H1 (cell line): ENCODE data around the gene IPO11. TPM values are rescaled to one million over a fixed set of nuclear protein-coding genes. Genes with fewer than 3 reads are reported as not detected.

ENCODE experiments used
- CTCF ChIA-PET: fragments of 300-600 bp; sonication (Branson Sonifier 250); formaldehyde crosslinking; loops from one replicate; lab custom pipeline; 2021; ENCODE audit not compliant: partially characterized antibody; lab: Charles Lee
- POLR2A ChIA-PET: fragments of 300-600 bp; sonication (Branson Sonifier 250); formaldehyde crosslinking; loops from one replicate; lab custom pipeline; 2021; ENCODE audit warnings: inconsistent platforms; ENCODE audit not compliant: partially characterized antibody; lab: Charles Lee
- DNase-seq, 2 experiments: peaks; one replicate each; pipeline versions ENCODE4 v3.0.0 to v3.0.0-alpha.2; 2010 to 2022; ENCODE audit warnings: low spot score in 2 of 2, low read depth in 1 of 2, mixed read lengths in 1 of 2
- FAIRE-seq: peaks from 2 replicates; lab custom pipeline; 2011; peaks lifted over from hg19 to GRCh38; lab: Jason Lieb, UNC
- H2AFZ ChIP-seq: 2 replicates; pipeline ENCODE4 v1.8.1; 2012; ENCODE audit warnings: low read length, inconsistent platforms
- H2AK5ac ChIP-seq: 2 replicates; pipeline ENCODE4 v1.6.1; 2013; ENCODE audit warnings: low read depth, low read length
- H2BK120ac ChIP-seq: replicated peaks from 2 replicates; pipeline ENCODE3; 2013; ENCODE audit warnings: low read depth, low read length, inconsistent platforms
- H2BK12ac ChIP-seq: 2 replicates; pipeline ENCODE4 v1.6.1; 2013; ENCODE audit warnings: low read depth, low read length
- H2BK15ac ChIP-seq: 2 replicates; pipeline ENCODE4 v1.6.1; 2013; ENCODE audit warnings: low read length
- H2BK20ac ChIP-seq: 2 replicates; pipeline ENCODE4 v1.6.1; 2013; ENCODE audit warnings: low read length
- H2BK5ac ChIP-seq: 2 replicates; pipeline ENCODE4 v1.6.1; 2013; ENCODE audit warnings: low read depth, low read length
- H3K14ac ChIP-seq: 2 replicates; pipeline ENCODE4 v1.6.1; 2013; ENCODE audit warnings: inconsistent platforms; ENCODE audit not compliant: insufficient read length
- H3K18ac ChIP-seq: 2 replicates; pipeline ENCODE4 v1.6.1; 2013; ENCODE audit warnings: low read length; ENCODE audit errors: extremely low read depth
- H3K23ac ChIP-seq: 2 replicates; pipeline ENCODE4 v1.6.1; 2013; ENCODE audit warnings: inconsistent platforms; ENCODE audit not compliant: insufficient read length
- H3K23me2 ChIP-seq: 2 replicates; pipeline ENCODE4 v1.6.1; 2013; ENCODE audit warnings: low read depth, low read length
- H3K27ac ChIP-seq: 2 replicates; pipeline ENCODE4 v1.6.1; 2011; ENCODE audit warnings: low read depth, low read length, inconsistent platforms
- H3K27me3 ChIP-seq, 4 experiments: replicated peaks in 1 of 4; 1 replicate in 1 of 4; 2 replicates in 3 of 4; pipeline versions ENCODE4 v1.6.1 to v1.8.1; 2011 to 2013; ENCODE audit warnings: low read length in 3 of 4, mild to moderate bottlenecking in 3 of 4, inconsistent platforms in 2 of 4, mixed read lengths in 2 of 4, moderate library complexity in 1 of 4; ENCODE audit not compliant: control insufficient read depth in 3 of 4, insufficient read depth in 3 of 4; ENCODE audit errors: extremely low read depth in 1 of 4
- H3K36me3 ChIP-seq, 4 experiments: 2 replicates each; pipeline versions ENCODE4 v1.6.1 to v1.8.1; 2011 to 2013; ENCODE audit warnings: mild to moderate bottlenecking in 4 of 4, low read length in 3 of 4, moderate library complexity in 2 of 4, control low read depth in 1 of 4, inconsistent platforms in 1 of 4; ENCODE audit not compliant: insufficient read depth in 4 of 4, control insufficient read depth in 2 of 4
- H3K4ac ChIP-seq: replicated peaks from 2 replicates; pipeline ENCODE3; 2013; ENCODE audit warnings: low read length, low read depth, mixed read lengths, inconsistent platforms; ENCODE audit not compliant: insufficient read length
- H3K4me1 ChIP-seq, 4 experiments: replicated peaks in 1 of 4; 1 replicate in 1 of 4; 2 replicates in 3 of 4; pipeline versions ENCODE4 v1.6.1 to v1.8.1; 2011 to 2013; ENCODE audit warnings: low read length in 3 of 4, inconsistent platforms in 2 of 4, mixed read lengths in 1 of 4; ENCODE audit not compliant: insufficient read depth in 4 of 4, control insufficient read depth in 3 of 4
- H3K4me2 ChIP-seq, 2 experiments: 2 replicates each; pipeline versions ENCODE4 v1.6.1 to v1.8.1; 2011 to 2013; ENCODE audit warnings: low read depth in 2 of 2, low read length in 2 of 2, control low read depth in 1 of 2, inconsistent platforms in 1 of 2, mild to moderate bottlenecking in 1 of 2; ENCODE audit not compliant: insufficient read depth in 1 of 2
- H3K4me3 ChIP-seq, 4 experiments: fragments of 200-600, 300-600 bp in 1 of 4; sonication (generic), shearing (Covaris generic), sonication (Bioruptor Twin) in 1 of 4; 2 replicates each; pipeline versions ENCODE4 v1.5.1 to v1.8.1; 2011 to 2016; ENCODE audit warnings: low read length in 4 of 4, low read depth in 3 of 4, control low read depth in 2 of 4, inconsistent platforms in 2 of 4, mild to moderate bottlenecking in 2 of 4, mixed read lengths in 1 of 4, moderate library complexity in 1 of 4; ENCODE audit not compliant: insufficient read depth in 2 of 4; ENCODE audit errors: extremely low read depth in 1 of 4
- H3K56ac ChIP-seq: replicated peaks from 2 replicates; pipeline ENCODE3; 2013; ENCODE audit warnings: low read depth, mild to moderate bottlenecking, mixed read lengths, low read length, inconsistent platforms; ENCODE audit not compliant: insufficient read length
- H3K79me1 ChIP-seq: 2 replicates; pipeline ENCODE4 v1.6.1; 2013; ENCODE audit warnings: low read depth, low read length, control low read depth
- H3K79me2 ChIP-seq, 2 experiments: 2 replicates each; pipeline versions ENCODE4 v1.6.1 to v1.8.1; 2012 to 2013; ENCODE audit warnings: low read length in 2 of 2, mild to moderate bottlenecking in 2 of 2, inconsistent platforms in 1 of 2; ENCODE audit not compliant: insufficient read depth in 2 of 2, control insufficient read depth in 1 of 2
- H3K9ac ChIP-seq, 4 experiments: replicated peaks in 1 of 4; 1 replicate in 1 of 4; 2 replicates in 3 of 4; pipeline versions ENCODE4 v1.6.1 to v1.8.1; 2011 to 2013; ENCODE audit warnings: low read depth in 3 of 4, low read length in 3 of 4, control low read depth in 2 of 4, mild to moderate bottlenecking in 2 of 4, moderate library complexity in 2 of 4, inconsistent platforms in 1 of 4; ENCODE audit errors: extremely low read depth in 1 of 4
- H3K9me3 ChIP-seq, 2 experiments: 2 replicates each; pipeline versions ENCODE4 v1.6.1 to v1.8.1; 2012 to 2013; ENCODE audit warnings: mild to moderate bottlenecking in 2 of 2, moderate library complexity in 2 of 2, control low read depth in 1 of 2, inconsistent platforms in 1 of 2, low read depth in 1 of 2, low read length in 1 of 2, mixed read lengths in 1 of 2; ENCODE audit not compliant: insufficient read depth in 2 of 2
- H4K20me1 ChIP-seq, 2 experiments: replicated peaks in 1 of 2; 2 replicates each; pipeline versions ENCODE3 to v1.8.1; 2011 to 2013; ENCODE audit warnings: inconsistent platforms in 2 of 2, low read length in 2 of 2, mild to moderate bottlenecking in 1 of 2; ENCODE audit not compliant: insufficient read depth in 2 of 2, control insufficient read depth in 1 of 2
- H4K5ac ChIP-seq: 2 replicates; pipeline ENCODE4 v1.6.1; 2013; ENCODE audit warnings: low read length, low read depth, mixed read lengths, inconsistent platforms; ENCODE audit not compliant: insufficient read length
- H4K8ac ChIP-seq: 2 replicates; pipeline ENCODE4 v1.8.0; 2013; ENCODE audit warnings: mild to moderate bottlenecking, moderate library complexity, low read length, inconsistent platforms; ENCODE audit not compliant: insufficient read depth; ENCODE audit errors: extremely low read depth
- H4K91ac ChIP-seq: replicated peaks from 2 replicates; pipeline ENCODE3; 2013; ENCODE audit warnings: low read length, mixed read lengths, inconsistent platforms; ENCODE audit not compliant: insufficient read length
- CREB1 ChIP-seq: IDR thresholded peaks from 2 replicates; pipeline ENCODE4 v1.6.1; 2012; ENCODE audit warnings: inconsistent platforms
- CTBP2 ChIP-seq: IDR thresholded peaks from 2 replicates; pipeline ENCODE4 v1.7.0; 2011; ENCODE audit warnings: borderline replicate concordance, mild to moderate bottlenecking, moderate library complexity, mixed read lengths, low read length; ENCODE audit not compliant: insufficient read depth, insufficient read length
- CTCF ChIP-seq, 3 experiments: IDR thresholded peaks; 1 replicate in 2 of 3; 2 replicates in 1 of 3; pipeline versions ENCODE4 v1.5.1 to v1.6.1; 2011; ENCODE audit warnings: low read length in 3 of 3, mild to moderate bottlenecking in 3 of 3, inconsistent platforms in 2 of 3, low read depth in 1 of 3, moderate library complexity in 1 of 3; ENCODE audit not compliant: insufficient read depth in 1 of 3; ENCODE audit errors: control extremely low read depth in 1 of 3
- GTF2F1 ChIP-seq: IDR thresholded peaks from 2 replicates; pipeline ENCODE4 v1.6.1; 2012; ENCODE audit warnings: low read depth, low read length, improper control_type of control experiment, borderline replicate concordance
- KDM1A ChIP-seq: fragments of 200-600, 300-600 bp; sonication (generic); IDR thresholded peaks from 2 replicates; pipeline ENCODE4 v1.7.1; 2016; ENCODE audit warnings: mild to moderate bottlenecking, low read length, borderline replicate concordance
- MAX ChIP-seq: IDR thresholded peaks from 2 replicates; pipeline ENCODE4 v1.6.1; 2012; ENCODE audit warnings: inconsistent platforms
- PHF8 ChIP-seq: fragments of 200-600 bp; sonication (generic); conservative IDR thresholded peaks from 2 replicates; pipeline ENCODE4 v1.7.1; 2012; ENCODE audit warnings: low read depth, mild to moderate bottlenecking, inconsistent platforms, low read length, moderate library complexity
- SP1 ChIP-seq: IDR thresholded peaks from 2 replicates; pipeline ENCODE4 v1.6.1; 2011; ENCODE audit warnings: low read depth, low read length
- TBP ChIP-seq: IDR thresholded peaks from 2 replicates; pipeline ENCODE4 v1.6.1; 2011; ENCODE audit warnings: low read depth, low read length, improper control_type of control experiment
- WGBS, 2 experiments: shearing (Covaris generic) in 1 of 2; methylation state at CpG; one replicate each; pipeline versions ENCODE4 v1.1.6 to v1.1.7; 2013 to 2015; ENCODE audit warnings: low lambda C conversion rate in 2 of 2, mixed read lengths in 2 of 2, inconsistent platforms in 1 of 2, low coverage in 1 of 2, missing lambda C conversion rate in 1 of 2; ENCODE audit not compliant: insufficient replicate concordance in 2 of 2, insufficient coverage in 1 of 2, insufficient read length in 1 of 2; ENCODE audit errors: extremely low coverage in 1 of 2, missing lambda C conversion rate in 1 of 2; 5-methylcytosine and 5-hydroxymethylcytosine counted together
- polyA plus RNA-seq, 7 experiments: library from polyadenylated mRNA; depleted of rRNA in 3 of 7; stranded (reverse) in 5 of 7; unstranded in 2 of 7; fragments of >200 nt in 5 of 7; fragments of 200-250 nt in 2 of 7; gene quantifications; 1 replicate in 5 of 7; 2 replicates in 1 of 7; 4 replicates in 1 of 7; pipeline versions ENCODE4 v1.2.1 to v1.2.3, GENCODE V29; 2011 to 2013; ENCODE audit warnings: missing spikeins in 2 of 7, mixed read lengths in 2 of 7
- total RNA-seq: library from RNA; stranded (reverse); fragmentation: NEBNext Ultra II Directional; extraction: Animal tissue kit (Norgen Biotek cat#: 25700); gene quantifications from 2 replicates; pipeline ENCODE4 v1.2.1, GENCODE V29; 2021

IPO11 gene
- total and polyA plus RNA-seq, 2 of the 8 experiments (the other 6 are each of a cell fraction or from before 2014, with no cell fraction given) = 23.6 to 64.4 TPM

GRCh38 chr5:62431735-62432620 is 19.4 kb downstream of the IPO11 start:
- no peak overlapping the region for H2BK12ac ChIP-seq
- H3K27me3 ChIP-seq = no peaks in the 10 kb centered on the region
- POLR2A ChIA-PET = interaction anchor here (2.0 to 3.3 kb wide), 2 partner anchors 19 to 28 kb away, joined by 5 to 11 read pairs; partner anchors contain the start of gene DIMT1
- DNase-seq = no peak
- H3K79me1 ChIP-seq = peaks cover 11% of the 10 kb centered on the region
- H3K23me2 ChIP-seq = no peaks in the 10 kb centered on the region
- no peaks in the 10 kb centered on the region for H3K4me1 ChIP-seq
- no peak overlapping the region for H3K18ac ChIP-seq
- H3K4ac ChIP-seq = no peak overlapping the region
- H3K4me3 ChIP-seq = no peak overlapping the region
- no peak overlapping the region for H3K4me2 ChIP-seq
- no peak overlapping the region for H2AFZ ChIP-seq
- H2BK15ac ChIP-seq = no peak overlapping the region
- H4K5ac ChIP-seq = no peak overlapping the region
- no peak overlapping the region for H2BK20ac ChIP-seq
- no peak overlapping the region for H3K23ac ChIP-seq
- peaks cover 2 to 4% of the 10 kb centered on the region in 2 experiments for H4K20me1 ChIP-seq
- H2AK5ac ChIP-seq = no peak overlapping the region
- H4K8ac ChIP-seq = peak overlapping the region; percentile 28; the same call in 1 of the 2 replicates
- CTCF ChIA-PET = interaction anchor here (0.9 to 5.2 kb wide), 4 partner anchors 11 to 349 kb away, joined by 4 to 32 read pairs (median 6); no protein-coding TSS in a partner anchor
- H3K36me3 ChIP-seq = no peaks in the 10 kb centered on the region
- no peak overlapping the region for H3K9ac ChIP-seq
- 89% methylated on average over 11 of the region's 11 CpGs; no CpG with 5 or more reads in 1 of the 2 experiments for WGBS, 2 experiments
- H3K14ac ChIP-seq = no peak overlapping the region
- H2BK5ac ChIP-seq = no peak overlapping the region
- no peak overlapping the region for H2BK120ac ChIP-seq
- H4K91ac ChIP-seq = no peak overlapping the region
- no peaks in the 10 kb centered on the region for H3K9me3 ChIP-seq
- FAIRE-seq = no peak
- no peak overlapping the region for H3K56ac ChIP-seq
- H3K27ac ChIP-seq = no peak overlapping the region
- peaks cover 3 to 84% of the 10 kb centered on the region in 2 experiments; a peak in 2 of 4 replicates for H3K79me2 ChIP-seq
- TF ChIP-seq TBP (no peak), CREB1 (no peak), GTF2F1 (no peak), CTBP2 (no peak), MAX (no peak), SP1 (no peak), CTCF (IDR thresholded peaks at IDR 0.05; ENCODE audit: control extremely low read depth in 1 of 3, insufficient read depth in 1 of 3, low read depth in 1 of 3, low read length in 3 of 3) (no peak), KDM1A (no peak), PHF8 (no peak)
